GM19397 (cell line): Measurements from ENCODE around the gene CCDC70.

ENCODE experiments used
- ATAC-seq: cut with Tn5 transposase; IDR thresholded peaks from one replicate; pipeline ENCODE4 v1.9.1; 2021; ENCODE audit warnings: mild to moderate bottlenecking, moderate library complexity; ENCODE audit not compliant: unreplicated experiment

The CCDC70 gene

DNA sequence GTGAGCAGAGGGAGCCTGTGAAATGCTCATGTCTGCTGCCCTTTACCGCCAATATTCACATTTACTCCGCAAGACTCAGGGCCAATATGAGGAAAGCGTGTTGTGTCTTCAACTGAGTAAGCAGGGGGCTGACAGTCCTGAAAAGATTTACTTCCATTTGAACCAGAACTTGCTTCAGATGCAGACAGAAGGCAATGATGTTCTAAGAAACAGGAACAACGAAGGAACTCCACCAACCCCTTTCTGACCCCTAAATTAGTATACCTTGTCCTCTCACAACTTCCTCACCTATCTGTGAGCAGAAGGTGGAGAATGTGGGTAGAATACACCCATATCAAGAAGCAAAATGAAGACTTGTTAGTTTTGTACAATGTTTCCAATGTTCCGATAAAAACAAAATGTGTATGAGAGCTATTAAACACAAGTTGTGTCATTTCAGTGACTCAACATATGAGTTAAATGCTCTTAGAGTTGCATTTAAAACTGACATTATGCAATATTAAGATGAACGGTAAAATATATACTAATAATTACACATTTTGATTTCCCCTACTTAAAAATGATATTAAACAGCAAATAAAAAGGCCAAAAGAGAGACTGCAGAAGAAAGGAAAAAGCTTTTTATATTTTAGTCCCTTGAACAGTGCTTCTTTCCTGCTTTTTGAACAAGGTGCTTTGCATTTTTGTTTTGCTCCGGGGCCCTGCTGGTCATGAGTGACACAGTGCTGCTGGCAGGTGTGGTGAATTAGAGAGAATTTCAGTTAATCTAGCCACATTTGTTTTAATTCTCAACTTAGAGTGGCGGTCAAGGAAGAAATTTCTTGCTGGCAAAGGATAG lies 32.8 kb upstream of the CCDC70 start:
- ATAC-seq, result no peak

DNA sequence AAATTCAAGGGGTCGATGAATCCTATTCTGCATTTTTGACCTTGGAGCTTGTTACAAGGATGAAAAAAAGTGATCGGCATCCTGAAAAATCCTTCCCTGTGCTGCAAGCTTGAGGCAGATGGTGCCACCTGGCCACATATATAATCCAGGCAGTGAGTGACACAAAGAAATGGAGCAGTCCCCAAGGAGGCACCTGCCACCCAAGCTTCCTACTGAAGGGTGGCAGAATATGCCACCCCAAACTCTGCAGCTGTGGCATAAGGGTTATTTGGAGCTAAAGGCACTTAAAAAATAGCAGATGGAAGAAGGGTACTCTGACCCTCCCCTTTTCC lies 32.2 kb upstream of the CCDC70 start:
- ATAC-seq, result no peak

- no peak for ATAC-seq
Measured at GRCh38 chr13:51831519-51831918, 30.2 kb upstream of the CCDC70 start.

DNA sequence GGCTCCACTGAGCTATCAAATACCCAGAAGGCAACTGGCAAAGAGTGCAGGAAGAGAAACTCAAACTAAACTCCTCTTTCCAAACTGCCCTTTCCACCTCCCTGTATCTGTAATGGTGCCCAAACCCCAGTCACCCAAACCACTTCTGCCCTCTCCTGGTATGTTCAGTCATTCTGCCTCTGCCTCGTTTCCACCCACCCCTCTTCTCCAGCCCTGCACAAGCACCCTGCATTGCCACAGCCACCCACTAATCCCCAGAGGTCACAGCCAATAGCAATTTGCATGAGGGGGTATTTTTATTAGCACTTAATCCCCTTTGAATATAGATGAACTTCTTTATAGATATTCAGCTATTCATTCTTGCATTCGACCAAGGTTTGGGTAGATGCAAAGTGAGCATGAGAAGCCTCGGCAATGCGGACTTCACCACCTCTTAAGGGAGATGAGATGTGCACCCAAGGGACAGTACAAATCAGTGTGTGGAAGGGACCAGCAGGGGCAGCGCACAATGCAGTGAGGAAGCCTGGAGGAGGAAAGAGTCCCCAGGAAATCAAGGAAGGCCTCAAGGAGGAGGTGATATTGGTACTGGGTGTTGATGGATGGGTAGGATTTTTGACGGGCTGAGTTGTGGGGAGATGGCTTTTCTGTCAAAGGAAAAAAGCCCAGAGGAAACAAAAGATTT lies 29.2 kb upstream of the CCDC70 start:
- ATAC-seq, result peak; percentile 73

DNA sequence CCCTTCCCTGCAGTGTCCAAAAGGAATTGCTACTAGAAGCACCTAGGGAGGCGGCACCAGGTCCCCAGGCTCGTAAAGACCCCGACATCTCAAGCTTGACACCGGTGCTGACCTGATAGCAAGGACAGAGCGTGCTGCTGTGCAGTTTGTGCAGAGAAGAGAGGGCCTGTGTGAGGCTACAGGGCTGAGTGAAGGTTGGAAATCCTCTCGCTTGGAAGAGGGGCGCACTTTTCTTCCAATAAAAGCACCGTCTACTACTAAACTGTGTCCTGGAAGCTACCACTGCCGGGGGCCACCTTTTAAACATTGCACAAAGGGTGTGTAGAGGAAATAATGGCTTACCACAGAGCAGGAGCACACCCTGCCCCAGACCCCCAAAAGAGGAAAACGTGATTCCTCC lies 27.8 kb upstream of the CCDC70 start:
- ATAC-seq, result no peak

- ATAC-seq, result no peak
Measured at GRCh38 chr13:51834581-51835171, 27.1 kb upstream of the CCDC70 start.

DNA sequence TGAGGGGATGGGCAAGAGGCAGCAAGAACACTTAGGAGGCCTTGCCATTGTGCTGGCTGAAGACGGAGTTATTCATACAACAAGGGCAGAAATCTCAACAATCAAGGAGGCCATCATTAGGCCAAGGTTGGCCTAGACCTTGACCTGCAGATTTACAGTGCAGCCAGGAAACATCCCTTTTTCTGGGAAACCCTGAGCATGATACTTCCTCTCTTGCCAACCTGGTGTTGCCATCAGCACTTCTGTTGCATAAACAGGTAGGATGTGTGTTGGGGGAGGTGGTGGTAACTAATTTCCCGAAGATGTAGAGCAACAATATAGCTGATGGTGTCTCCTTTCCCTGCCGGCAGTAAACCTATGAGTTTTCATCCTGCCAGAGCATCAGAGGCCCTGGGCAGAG lies 24.8 kb upstream of the CCDC70 start:
- no peak for ATAC-seq

DNA sequence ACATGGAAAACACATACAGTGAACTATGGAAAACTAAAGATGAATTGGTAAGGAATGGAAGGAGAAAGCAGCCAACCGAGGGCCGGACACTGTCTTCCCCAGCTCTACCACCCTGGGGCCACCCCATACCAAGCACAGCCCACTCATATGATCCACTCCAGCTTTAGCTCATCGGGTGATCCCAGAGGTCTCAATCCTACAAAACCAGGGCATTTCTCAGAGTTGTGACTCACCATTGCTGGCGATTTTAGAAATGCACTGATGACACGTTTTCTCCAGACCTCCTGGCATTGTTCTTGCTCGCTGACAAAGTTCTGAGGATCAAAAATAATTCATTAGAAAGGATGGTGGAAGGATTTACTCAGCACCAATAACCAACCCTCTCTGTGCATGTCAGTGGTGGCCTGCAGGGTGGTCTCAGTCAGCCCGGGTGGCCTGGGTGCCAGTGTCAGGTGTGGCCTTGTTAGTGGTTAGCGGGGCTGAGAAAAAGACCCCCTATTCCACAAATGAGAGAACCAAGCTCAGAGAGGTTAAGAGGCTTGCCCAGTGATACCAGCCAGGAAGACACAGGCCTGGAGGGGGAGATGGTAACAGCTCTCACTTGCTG lies 23.4 kb upstream of the CCDC70 start:
- ATAC-seq, result no peak

DNA sequence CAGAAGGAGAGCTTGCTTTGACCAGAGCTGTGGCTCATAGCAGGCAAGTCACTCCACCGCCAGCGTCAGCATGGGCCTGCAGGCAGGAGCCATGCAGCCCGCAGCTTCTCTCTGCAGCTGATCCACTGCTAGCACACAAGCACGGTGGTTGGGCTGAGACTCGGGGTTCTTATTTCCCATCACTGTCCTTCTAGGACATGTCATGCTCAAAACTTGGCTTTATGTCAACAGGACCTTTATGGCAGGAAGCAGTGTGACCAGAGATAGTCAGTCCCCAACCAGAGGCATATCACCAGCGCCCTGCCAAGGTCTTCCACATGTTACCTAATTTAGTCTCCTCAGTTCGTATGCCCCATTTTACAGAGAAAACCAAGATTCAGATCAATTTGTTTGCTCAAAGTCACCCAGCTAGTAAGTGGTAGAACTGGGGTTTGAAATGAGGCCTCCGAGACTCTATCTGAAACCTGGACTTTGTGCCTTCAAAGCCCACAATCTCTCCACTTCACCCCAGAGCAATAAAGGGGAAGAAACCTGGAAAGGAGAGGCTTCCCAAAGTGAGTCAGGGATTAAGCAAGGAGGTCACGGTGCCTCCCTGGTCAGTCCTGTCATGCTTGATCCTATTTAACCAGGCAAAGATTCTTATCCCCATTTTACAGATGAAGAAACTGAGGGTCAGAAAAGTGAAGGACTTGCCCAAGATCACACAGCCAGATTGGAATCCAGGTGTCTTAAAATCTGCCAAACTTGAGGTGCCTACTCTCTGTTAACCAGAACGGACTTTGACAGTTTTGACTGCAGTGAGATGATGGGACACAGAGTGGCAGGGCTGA lies 21.8 kb upstream of the CCDC70 start:
- no peak for ATAC-seq

- no peak for ATAC-seq
Measured at GRCh38 chr13:51840917-51841316, 20.9 kb upstream of the CCDC70 start.

GRCh38 chr13:51841732-51842131 lies 20.0 kb upstream of the CCDC70 start:
- no peak for ATAC-seq

DNA sequence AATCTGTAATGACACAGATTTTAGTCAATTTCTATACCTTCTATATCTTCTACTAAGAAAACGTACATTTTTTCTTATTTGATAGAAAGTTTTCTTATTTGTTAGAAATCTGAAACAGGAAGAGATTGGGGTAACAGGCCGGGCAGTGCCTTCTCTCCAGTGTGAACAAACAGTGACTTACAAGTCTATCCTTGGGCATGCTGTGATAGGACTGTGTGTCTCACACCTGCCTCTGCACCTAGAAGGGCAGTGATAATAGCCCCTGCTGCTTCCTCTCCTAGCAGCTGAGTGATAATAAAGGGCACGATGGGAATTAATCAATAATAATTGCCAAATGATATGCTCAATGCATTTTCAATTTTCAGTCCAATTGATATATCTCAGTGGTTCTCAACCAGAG lies 18.2 kb upstream of the CCDC70 start:
- ATAC-seq, result no peak

GRCh38 chr13:51844862-51845573 lies 16.8 kb upstream of the CCDC70 start, which contains the start of gene TMEM272:
Gene TMEM272 (minus strand): TSS chr13:51845177. CDS start chr13:51838530, 6,647 bp downstream.
- ATAC-seq, result no peak

DNA sequence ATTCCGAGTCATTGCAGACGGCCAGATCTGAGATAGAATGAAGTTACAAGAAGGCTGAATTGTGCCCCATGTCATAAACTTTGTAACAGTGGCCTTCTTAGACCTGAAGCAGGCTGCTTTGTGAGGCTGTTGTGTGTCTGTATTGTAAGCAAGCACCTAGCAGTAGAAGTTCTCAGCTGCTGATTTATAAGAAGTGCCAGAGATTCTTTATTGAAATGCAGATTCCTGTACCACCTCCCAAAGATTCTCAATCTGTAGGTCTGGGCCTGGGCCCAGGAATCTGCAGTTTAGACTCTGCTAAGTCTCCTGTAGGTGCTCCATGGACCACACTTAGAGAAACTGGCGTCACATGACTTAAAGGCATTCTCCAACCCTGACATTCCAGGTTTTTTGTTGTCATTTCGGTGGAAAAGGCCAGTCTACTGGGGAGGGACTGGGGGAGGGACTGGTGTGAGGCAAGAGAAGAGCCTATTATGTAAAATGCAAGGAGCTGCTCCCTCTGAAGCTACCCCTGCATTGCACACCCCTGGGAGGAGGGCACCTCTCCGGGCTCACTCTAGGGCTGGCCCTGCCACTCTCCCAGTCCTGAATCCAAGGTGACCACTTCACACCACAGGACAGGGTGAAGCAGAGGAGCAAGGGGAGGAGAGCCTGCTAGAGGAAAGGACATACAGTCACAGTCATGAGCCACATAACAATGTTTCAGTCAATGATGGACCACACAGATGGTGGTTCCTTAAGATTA lies 16.0 kb upstream of the CCDC70 start:
- ATAC-seq, result no peak

DNA sequence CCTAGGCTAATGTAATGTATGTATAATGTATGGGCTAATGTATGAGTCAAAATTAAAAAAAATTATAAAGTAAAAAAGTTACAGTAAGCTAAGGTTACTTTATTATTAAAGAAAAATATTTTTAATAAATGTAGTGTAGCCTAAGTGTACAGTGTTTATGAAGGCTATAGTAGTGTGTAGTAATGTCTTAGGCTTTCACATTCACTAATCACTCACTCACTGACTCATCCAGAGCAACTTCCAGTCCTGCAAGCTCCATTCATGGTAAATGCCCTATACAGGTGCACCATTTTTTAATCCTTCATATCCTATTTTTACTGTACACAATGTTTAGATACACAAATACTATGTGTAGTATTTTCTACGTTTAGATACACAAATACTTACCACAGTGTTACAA lies 15.0 kb upstream of the CCDC70 start:
- no peak for ATAC-seq

DNA sequence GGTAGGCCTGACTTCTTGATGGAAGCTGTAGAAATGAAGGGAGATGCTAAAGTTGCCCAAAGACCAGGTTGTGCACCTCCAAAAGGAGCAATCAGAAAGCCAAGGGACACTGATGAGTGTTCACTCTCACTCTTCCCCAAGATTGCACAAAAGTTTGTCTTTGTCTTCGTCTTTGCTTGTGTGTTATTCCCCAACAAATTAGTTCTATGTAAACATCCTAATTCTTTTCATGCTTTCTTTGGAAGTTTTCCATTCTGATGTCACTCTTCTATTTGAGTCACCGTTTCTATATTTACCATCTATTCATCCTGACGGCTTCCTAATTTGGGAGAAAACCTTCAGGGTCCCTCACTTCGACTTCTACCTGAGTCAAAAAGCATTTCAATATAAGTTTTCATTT lies 13.1 kb upstream of the CCDC70 start:
- ATAC-seq, result no peak

- no peak for ATAC-seq
Measured at GRCh38 chr13:51849145-51850101, 12.3 kb upstream of the CCDC70 start.

GRCh38 chr13:51856027-51856736 lies 5.6 kb upstream of the CCDC70 start:
- no peak for ATAC-seq
